Thyroid gland (tissue), 4 donors: ENCODE measurements around the gene DUSP8. TPM values are rescaled to one million over a fixed set of nuclear protein-coding genes. Genes with fewer than 3 reads are reported as not detected.

Experiments
- DNase-seq, 2 donors: peaks; one replicate each; pipeline ENCODE4 v3.0.0-alpha.2; 2019
- H3K27ac ChIP-seq, 3 donors: fragments of 200-600 bp; sonication (generic); 1 replicate in 2 of 3; 2 replicates in 1 of 3; pipeline ENCODE4 v1.5.1; 2016 to 2019; ENCODE audit warnings: mild to moderate bottlenecking in 1 of 3, moderate library complexity in 1 of 3
- H3K27me3 ChIP-seq: fragments of 200-600 bp; sonication (generic); one replicate; pipeline ENCODE4 v1.5.1; 2019
- H3K36me3 ChIP-seq, 2 donors: fragments of 200-600 bp; sonication (generic); one replicate each; pipeline ENCODE4 v1.5.1; 2016 to 2019
- H3K4me1 ChIP-seq, 2 donors: fragments of 200-600 bp; sonication (generic); one replicate each; pipeline ENCODE4 v1.5.1; 2017 to 2019
- H3K4me3 ChIP-seq, 3 donors: fragments of 200-600 bp; sonication (generic); replicated peaks in 1 of 3; 1 replicate in 2 of 3; 2 replicates in 1 of 3; pipeline ENCODE4 v1.5.1; 2016; ENCODE audit warnings: mild to moderate bottlenecking in 1 of 3
- H3K9me3 ChIP-seq: fragments of 200-600 bp; sonication (generic); one replicate; pipeline ENCODE4 v1.5.1; 2017
- POLR2A ChIP-seq, 2 donors: fragments of 450-650 bp; IDR thresholded peaks; one replicate each; pipeline ENCODE4 v1.6.1; 2017; ENCODE audit warnings: antibody characterized with exemption in 2 of 2, mild to moderate bottlenecking in 2 of 2, moderate library complexity in 1 of 2
- WGBS, 2 donors: methylation state at CpG; one replicate each; pipeline ENCODE4 v1.1.5; 2017; 5-methylcytosine and 5-hydroxymethylcytosine counted together
- intact Hi-C: fragments of 100-400 bp; cut with DNase I; formaldehyde crosslinking; loops from one replicate; pipeline ENCODE4 v1.15.1; 2023
- total RNA-seq, 4 donors: library from RNA; depleted of rRNA; stranded (reverse); fragments of >200 nt; gene quantifications; one replicate each; pipeline ENCODE4 v1.2.3, GENCODE V29; 2016
- TF ChIP-seq, protein P1 (sequence below), 6 experiments: fragments of 200-600 bp in 3 of 6; fragments of 450-650 bp in 3 of 6; sonication (generic) in 3 of 6; IDR thresholded peaks; one replicate each; pipeline ENCODE4 v1.5.1; 2016 to 2019; ENCODE audit warnings: antibody characterized with exemption in 6 of 6, mild to moderate bottlenecking in 2 of 6, inconsistent platforms in 1 of 6, moderate library complexity in 1 of 6

Gene DUSP8
- total RNA-seq, 4 donors from 2014 or later = 1.3 to 3.5 (median 2.5) TPM

DNA sequence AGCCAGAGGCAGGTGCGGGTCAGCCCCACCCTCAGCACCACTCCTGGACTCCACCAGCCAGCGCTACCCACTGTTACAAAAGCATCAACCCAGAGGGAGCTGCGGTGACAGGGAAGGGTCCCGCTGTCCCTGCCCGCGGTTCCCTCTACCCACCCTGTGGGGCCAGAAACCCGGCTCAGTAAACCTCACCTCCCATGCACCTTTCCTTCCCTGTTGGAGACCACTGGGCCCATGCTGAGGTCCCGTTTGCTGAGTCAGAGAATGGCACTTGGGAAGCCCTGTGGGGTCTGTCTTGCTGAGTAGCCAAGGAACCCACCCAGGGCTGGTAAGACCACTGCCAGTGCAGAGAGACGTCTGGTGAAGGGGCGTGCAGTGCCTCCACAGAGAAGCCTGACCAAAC lies 43.4 kb downstream of the DUSP8 start:
- Histone ChIP-seq H3K4me1 (peaks cover 0 to 27% of the 10 kb centered on the region in 2 donors), H3K27ac (no peak overlapping the region), H3K27me3 (no peaks in the 10 kb centered on the region), H3K9me3 (no peaks in the 10 kb centered on the region), H3K36me3 (no peaks in the 10 kb centered on the region), H3K4me3 (no peak overlapping the region)
- DNase-seq = no peak
- TF ChIP-seq, protein P1, sequence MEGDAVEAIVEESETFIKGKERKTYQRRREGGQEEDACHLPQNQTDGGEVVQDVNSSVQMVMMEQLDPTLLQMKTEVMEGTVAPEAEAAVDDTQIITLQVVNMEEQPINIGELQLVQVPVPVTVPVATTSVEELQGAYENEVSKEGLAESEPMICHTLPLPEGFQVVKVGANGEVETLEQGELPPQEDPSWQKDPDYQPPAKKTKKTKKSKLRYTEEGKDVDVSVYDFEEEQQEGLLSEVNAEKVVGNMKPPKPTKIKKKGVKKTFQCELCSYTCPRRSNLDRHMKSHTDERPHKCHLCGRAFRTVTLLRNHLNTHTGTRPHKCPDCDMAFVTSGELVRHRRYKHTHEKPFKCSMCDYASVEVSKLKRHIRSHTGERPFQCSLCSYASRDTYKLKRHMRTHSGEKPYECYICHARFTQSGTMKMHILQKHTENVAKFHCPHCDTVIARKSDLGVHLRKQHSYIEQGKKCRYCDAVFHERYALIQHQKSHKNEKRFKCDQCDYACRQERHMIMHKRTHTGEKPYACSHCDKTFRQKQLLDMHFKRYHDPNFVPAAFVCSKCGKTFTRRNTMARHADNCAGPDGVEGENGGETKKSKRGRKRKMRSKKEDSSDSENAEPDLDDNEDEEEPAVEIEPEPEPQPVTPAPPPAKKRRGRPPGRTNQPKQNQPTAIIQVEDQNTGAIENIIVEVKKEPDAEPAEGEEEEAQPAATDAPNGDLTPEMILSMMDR (IDR thresholded peaks at IDR 0.05) = no peak
- no peak for TF ChIP-seq POLR2A (IDR thresholded peaks at IDR 0.05)
- WGBS, 2 donors = 79 to 92% methylated on average over 4 to 10 of the region's 10 CpGs
- intact Hi-C loops = no loop called here

DNA sequence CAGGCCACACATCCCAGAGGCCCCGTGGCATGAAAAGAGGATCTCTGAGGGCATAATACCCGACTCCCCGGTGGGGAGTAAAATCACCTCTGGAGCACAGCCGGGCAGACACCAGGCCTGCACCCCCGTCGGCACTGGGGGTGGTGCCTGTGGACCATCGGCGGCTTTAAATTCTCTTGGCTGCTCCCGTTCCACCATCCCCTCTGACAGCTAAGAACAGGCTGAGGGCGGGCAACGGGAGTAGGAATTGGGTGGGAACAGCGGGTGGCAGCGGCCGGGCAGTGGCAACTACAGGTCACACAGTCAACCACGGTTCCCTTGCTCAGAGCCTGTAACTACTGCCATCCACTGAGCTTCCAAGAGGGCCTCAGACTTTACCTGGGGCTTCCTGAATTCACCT lies 45.3 kb downstream of the DUSP8 start:
- Histone ChIP-seq H3K4me1 (peaks cover 0 to 9% of the 10 kb centered on the region in 2 donors), H3K27me3 (no peaks in the 10 kb centered on the region), H3K27ac (no peak overlapping the region), H3K9me3 (no peaks in the 10 kb centered on the region), H3K4me3 (no peak overlapping the region), H3K36me3 (no peaks in the 10 kb centered on the region)
- 88 to 90% methylated on average over 5 to 15 of the region's 15 CpGs for WGBS, 2 donors
- intact Hi-C loops = no loop called here
- TF ChIP-seq POLR2A (IDR thresholded peaks at IDR 0.05) = no peak
- TF ChIP-seq, protein P1 (IDR thresholded peaks at IDR 0.05) = no peak
- no peak for DNase-seq

DNA sequence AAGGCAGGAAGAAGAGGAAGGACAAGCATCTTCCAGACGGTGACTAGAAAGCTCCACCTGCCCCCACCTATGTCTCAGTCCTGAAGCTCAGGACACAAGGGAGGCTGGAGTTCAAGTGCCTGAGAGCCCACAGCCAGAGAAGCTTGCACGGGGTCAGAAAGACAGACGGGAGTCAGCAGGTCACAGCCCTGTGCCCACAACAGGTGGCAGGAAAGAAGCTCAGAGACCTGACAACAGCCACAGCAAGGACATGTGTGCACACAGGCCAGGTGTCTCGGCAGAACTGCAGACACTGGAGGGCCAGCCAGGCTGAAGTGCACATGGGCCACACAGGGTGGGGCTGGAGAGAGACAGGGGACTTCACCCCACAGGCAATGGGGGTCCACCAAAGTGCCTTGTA lies 48.3 kb downstream of the DUSP8 start:
- Histone ChIP-seq H3K4me3 (no peak overlapping the region), H3K9me3 (no peaks in the 10 kb centered on the region), H3K36me3 (no peaks in the 10 kb centered on the region), H3K4me1 (peaks cover 0 to 12% of the 10 kb centered on the region in 2 donors), H3K27me3 (no peaks in the 10 kb centered on the region), H3K27ac (no peak overlapping the region)
- WGBS, 2 donors = 42 to 65% methylated on average over 3 to 4 of the region's 4 CpGs
- no peak for DNase-seq
- TF ChIP-seq POLR2A (IDR thresholded peaks at IDR 0.05) = no peak
- TF ChIP-seq, protein P1 (IDR thresholded peaks at IDR 0.05) = no peak
- intact Hi-C loops = no loop called here

DNA sequence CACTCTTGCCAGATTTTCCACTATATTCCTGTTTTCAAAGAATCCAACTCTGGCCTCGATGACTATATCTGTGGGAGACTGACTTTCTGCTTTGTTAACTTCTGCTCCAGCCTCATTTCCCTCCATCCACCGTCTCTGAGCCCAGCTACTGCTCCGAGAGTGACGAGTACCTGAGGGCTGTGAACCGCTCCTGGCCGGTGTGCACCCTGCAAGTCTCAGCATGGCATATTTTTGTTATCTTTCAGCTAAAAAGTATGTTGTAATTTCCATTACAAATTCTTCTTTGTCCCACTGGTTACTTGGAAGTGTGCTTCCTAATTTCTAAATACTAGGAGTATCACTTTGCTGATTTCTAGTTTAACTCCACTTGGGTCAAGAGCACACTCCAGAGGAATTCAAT lies 49.0 kb downstream of the DUSP8 start:
- WGBS, 2 donors = 85 to 88% methylated on average over 6 of the region's 6 CpGs
- no peaks in the 10 kb centered on the region for H3K9me3 ChIP-seq
- no peaks in the 10 kb centered on the region for H3K36me3 ChIP-seq
- intact Hi-C loops = no loop called here
- no peak for DNase-seq
- TF ChIP-seq, protein P1 (IDR thresholded peaks at IDR 0.05) = no peak
- TF ChIP-seq POLR2A (IDR thresholded peaks at IDR 0.05) = no peak
- H3K4me1 ChIP-seq = peaks cover 0 to 12% of the 10 kb centered on the region in 2 donors
- H3K27me3 ChIP-seq = no peaks in the 10 kb centered on the region
- H3K4me3 ChIP-seq = no peak overlapping the region
- no peak overlapping the region for H3K27ac ChIP-seq

DNA sequence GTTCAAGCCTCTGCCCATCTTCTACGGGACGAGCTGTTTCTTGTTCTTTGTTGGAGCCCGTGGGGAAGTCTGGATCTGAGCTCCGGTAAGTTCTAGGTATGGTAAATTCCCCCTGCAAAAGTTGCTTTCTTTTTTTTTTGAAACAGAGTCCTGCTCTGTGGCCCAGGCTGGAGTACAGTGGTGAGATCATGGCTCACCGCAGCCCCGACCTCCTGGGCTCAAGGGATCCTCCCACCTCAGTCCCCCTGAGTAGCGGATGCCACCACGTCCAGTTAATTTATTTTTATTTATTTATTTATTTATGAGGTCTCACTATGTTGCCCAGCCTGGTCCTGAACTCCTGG lies 50.0 kb downstream of the DUSP8 start:
- Histone ChIP-seq H3K9me3 (no peaks in the 10 kb centered on the region), H3K4me3 (no peak overlapping the region), H3K27ac (no peak overlapping the region), H3K27me3 (no peaks in the 10 kb centered on the region), H3K4me1 (peaks cover 0 to 16% of the 10 kb centered on the region in 2 donors), H3K36me3 (no peaks in the 10 kb centered on the region)
- TF ChIP-seq, protein P1 (IDR thresholded peaks at IDR 0.05) = no peak
- no peak for TF ChIP-seq POLR2A (IDR thresholded peaks at IDR 0.05)
- intact Hi-C loops = no loop called here
- 95% methylated on average over 8 of the region's 8 CpGs for WGBS, 2 donors
- DNase-seq = no peak
